Activated CD4-positive, alpha-beta T cell treated with anti-CD3 and anti-CD28 coated beads for 4 hours (primary cell): ENCODE results near the gene BHLHE23.
"Not testable (repeated sequence)": the region's sequence is repeated elsewhere in the genome, so short reads cannot be mapped to it uniquely, and the experiment has no call there.

Source experiments
- DNase-seq, 2 donors: peaks; one replicate each; pipeline ENCODE4 v3.0.0-alpha.2; 2020

BHLHE23 gene

DNA sequence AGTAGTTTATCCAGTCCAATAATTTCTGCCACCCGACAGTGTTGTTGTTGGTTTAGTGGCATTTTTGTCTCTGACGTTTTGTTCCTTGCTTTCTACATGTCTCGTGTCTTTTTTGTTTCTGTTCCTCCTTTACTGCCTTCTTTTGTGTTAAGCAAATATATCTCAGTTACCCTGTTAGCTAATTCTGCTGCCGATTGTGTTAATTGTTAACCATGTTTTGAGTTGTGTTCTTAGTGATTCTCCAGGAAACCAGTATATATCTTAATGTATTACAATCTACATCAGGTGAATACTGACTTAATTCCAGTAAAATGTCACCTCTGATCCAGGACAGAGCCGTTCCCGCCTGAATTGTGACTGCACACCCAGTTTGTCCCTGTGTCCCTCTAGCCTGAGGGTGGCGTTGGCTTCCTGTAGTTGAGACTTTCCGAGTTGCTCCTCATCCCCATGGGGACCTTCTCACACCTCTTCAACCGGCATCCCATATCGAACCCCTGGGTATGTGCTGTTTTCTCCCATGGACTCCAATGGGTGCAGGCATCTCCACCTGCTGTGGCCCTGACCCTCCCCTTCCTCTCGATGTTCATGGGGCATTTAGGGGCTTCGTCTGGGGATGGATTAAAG lies 35.8 kb upstream of the BHLHE23 start:
- DNase-seq, result no peak

DNA sequence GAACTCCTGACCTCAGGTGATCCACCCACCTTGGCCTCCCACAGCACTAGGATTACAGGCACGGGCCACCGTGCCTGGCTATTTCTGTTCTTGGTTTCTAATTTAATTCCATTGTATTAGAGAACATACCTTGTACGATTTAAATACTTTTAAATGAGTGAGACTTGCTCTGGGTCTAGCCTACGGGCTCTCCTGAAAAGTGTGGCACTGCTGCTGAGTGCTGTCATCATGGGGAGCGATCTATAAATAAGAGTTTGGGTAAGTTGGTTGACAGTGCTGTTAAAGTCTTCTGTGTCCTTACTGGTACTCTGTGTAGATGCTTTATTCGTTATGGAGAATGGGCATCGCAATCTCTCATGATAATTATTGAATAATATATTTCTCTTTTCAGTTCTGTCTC lies 35.0 kb upstream of the BHLHE23 start:
- no peak for DNase-seq

DNA sequence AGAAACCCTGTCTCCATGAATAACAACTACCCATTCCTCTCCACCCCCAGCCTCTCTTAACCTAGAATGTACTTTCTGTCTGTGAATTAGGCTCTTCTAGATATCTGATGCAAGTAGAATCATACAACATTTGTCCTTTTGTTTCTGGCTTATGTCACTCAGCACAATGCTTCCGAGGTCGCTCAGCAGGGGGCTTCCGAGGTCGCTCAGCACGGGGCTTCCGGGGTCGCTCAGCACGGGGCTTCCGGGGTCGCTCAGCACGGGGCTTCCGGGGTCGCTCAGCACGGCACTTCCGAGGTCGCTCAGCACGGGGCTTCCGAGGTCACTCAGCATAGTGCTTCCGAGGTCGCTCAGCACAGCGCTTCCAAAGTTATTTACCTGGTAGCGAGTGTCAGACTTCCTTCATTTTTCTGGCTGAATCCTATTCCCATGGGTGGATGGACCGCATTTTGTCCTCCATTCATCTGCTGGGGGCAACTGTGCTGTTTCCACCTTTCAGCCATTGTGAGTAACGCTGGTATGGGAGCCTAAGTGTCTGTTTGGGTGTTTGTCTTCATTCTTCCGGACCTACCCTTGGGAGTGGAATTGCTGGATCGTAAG lies 31.0 kb upstream of the BHLHE23 start:
- no peak for DNase-seq

DNA sequence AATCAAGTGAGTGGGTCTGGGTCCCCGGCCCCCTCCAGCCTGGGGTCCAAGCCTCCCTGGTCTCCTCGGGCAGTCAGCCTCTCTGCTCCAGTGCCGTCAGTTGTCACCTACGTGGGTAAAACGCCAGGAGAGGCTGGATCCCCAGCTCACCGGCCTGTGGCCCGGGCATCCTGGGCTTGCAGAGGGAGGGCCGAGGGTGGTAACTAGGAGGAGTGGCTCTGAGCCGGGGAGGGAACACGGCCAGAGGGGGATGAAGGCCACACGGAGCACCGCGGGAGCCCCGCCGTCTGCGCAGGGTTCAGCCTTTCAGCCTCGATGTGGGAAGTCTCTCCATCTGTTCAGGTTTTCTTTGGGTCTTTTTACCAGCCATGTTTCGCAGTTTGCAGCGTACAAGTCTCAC lies 29.5 kb upstream of the BHLHE23 start:
- DNase-seq, result no peak

DNA sequence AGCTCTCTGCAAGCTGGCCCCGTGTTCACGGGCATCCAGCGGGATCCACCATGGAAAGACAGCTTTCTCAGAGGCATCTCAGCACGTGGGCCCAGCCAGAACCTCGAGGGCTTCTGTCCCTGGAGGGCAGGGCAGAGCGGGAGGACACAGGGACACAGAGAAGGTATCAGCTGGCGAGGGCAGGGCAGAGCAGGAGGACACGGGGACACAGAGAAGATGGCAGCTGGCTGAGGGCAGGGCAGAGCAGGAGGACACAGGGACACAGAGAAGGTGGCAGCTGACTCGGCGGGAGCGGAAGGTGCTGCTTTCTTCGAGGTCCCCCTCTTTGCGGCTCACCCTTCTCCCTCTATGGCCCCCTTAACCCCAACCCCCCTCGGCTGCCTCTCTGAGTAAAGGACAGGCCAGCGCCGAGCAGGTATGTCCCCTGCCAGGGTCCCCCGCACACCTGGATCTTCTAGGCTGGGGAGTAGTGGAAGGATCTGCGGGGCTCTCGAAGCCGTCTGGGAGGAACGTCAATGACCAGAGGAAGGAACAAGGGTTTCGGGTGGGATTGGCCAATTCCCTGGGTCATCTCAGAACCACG lies 28.9 kb upstream of the BHLHE23 start:
- no peak for DNase-seq

DNA sequence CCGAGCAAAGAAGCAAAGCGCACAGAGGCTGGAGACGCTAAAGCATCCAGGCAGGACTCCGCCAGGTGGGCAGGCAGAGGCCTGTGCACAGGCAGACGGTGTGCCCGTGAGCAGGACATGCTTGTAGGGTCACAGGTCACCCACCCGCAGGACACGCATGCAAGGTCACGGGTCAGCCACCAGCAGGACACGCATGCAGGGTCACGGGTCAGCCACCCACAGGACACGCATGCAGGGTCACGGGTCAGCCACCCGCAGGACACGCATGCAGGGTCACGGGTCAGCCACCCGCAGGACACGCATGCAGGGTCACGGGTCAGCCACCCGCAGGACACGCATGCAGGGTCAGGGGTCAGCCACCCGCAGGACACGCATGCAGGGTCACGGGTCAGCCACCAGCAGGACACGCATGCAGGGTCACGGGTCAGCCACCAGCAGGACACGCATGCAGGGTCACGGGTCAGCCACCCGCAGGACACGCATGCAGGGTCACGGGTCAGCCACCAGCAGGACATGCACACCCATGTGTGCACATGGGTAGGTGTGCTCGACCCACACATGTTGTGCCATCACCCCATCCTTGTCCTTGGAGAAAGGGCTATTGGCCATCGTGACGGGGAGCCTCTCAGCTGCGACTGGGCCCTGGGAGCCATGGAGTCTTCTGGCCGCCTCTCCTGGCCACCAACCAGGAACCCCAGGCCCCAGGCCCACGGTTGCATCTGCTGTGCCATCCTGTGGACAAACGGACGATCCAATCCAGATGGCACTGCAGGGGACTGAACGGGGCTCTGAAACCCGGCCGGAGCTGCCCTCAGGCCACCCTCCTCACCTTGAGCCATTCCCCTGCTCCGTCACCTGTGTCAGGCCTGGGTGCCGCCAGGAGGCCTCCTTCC lies 28.2 kb upstream of the BHLHE23 start:
- not testable (repeated sequence) for DNase-seq

DNA sequence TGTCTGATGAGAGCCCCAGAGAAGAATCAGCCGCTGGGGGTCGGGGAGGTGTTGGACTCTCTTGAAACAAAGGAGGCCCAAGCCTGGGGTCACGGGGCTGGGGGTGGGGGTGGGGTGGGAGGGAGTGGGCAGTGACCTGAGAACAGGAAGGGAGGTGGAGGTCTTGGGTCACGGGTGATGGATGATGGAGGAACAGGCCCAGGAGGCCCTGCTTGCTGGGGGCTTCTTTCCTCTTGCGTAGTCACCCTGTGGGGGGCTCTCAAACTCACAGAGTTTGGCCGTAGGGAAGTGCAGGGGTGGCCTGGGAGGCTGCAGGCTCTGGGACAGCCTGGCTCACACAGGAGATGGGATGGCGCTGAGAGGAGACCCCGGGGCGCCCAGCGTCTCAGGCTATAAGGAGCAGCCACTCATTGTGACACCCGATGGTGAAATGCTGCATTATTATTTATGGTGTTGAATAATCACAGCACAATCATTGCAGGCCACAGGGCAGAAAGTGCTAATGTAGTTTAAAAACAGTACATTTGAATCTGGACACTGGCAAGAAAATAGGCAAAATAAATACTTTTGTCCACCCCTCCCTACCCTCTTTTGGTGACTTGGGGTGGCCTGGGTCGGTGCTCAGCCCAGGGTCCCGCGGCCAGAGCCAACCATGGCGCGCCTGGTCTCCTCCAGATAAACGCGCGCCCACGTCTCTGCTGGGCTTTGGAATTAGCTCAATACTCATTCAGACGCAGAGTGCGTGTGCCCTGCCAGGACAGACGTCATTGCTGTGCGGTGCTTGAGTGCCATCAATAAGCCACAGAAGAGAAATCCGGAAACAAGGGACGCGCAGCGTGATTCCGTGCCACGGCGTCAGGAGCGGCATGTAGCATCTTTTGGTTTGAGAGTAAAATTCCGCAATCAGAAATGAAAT lies 27.3 kb upstream of the BHLHE23 start:
- no peak for DNase-seq

DNA sequence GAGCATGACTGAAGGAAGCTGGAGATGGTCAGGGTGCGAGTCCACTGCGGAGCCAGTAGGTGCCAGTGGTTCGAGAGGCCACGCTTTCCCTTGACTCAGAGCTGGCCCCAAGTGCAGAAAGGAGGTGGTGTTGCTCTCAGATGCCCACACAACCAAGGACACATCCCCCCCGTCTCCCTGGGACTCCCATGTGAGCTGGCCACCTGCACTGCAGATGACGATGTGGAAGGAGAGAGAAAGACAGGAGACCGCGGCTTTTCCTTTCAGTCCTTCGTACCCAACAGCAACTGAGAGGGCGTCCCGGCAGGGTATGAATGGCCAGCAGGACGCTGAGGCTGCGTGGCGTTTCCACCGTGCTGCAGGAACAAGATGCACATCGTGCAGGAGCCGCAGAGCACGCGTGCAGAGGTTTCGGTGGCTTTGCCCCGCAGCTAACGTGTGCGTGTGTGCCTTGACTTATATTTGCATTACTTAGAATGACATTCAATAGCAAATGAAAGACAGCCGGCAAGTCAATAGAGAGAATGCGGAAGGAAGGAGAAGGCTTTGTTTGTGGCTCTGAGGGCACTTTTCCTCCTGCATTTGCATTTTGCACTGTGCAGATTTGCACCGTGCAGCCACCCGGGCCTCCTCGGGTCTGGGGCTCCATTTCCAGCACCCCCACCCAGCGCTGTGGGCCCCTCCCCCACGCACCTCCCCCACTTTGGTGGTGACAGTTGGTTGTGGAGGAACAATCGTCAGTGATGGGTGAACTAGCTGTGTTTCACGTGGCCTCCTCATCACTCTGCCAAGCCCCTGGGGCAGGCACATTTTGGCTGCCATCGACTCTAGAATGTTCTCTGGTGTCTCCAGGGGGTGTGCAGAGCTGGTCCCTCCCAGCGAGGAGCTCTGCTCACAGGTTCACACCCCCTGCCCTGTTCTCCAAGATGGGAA lies 26.4 kb upstream of the BHLHE23 start:
- DNase-seq, result no peak

DNA sequence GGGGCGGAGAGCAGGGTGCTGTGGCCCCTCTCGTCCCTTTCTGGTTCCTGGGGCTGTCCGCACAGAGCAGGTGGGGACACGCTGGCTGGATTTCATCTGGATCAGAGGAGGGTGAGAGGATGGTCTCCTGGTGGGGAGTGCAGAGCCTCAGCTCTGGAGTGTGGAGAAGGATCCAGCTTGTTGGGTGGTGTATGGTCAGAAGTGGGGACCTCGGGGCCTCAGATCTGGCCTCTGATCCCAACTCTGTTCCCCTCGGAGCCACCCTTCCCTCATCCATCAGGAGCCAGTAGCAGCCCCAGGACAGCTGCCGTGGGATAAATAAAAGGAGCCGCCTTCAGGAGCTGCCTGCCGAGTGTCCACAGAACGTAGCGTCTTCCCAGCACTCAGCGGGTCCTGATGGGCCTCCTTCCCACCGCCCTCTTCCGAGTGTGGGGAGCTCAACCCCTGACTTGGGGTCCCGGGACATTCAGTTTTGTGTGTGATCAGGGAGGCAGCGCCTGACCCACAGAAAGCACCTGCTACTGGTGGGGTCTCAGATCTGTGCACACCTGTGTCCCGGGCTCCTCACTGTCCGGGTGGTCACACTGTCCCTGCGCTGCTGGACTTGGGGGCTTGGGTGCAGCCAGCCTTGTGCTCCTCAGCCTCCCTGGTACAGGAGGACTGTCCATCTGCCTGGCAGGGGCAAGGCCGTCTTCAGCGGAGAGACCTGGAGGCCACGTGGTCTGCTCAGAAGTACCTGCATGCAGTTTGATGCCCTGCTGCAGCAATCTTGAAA lies 25.4 kb upstream of the BHLHE23 start:
- DNase-seq, result no peak

DNA sequence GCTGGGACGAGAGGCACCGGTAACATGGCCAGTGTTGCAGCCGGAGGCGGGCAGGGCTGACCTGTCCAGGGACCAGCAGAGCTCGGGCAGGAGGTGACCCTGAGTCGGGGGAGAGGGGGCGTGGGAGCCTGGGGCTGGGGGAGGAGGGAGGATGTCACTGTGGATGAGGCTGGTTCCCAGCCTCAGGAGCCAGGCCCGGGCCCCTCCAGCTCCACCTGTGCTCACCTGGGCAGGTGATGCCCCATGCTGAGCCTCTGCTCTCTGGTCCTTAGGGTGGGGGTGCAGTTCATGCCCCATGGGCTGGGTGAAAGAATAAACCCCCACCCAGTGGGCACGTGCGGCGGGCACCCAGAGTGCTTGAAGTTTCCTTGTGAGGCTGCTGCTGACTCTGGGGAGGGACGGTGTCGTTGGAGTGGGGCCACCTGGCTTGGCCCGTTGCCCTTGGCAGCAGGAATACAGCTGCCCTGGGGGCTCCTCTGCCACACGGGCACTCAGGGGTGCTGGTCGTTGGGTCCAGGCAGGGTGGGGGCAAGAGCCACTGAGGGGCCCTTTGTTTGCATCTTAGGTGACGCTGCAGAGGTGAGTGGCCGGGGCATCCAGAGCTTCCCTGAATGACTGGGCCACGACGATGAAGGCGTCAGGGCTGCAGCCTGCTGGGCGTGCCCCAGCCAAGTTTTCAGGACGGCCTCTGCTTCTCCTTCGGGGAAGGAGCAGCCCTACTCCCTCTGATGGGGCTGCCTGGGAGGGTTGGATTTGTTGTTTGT lies 24.7 kb upstream of the BHLHE23 start:
- DNase-seq, result no peak

DNA sequence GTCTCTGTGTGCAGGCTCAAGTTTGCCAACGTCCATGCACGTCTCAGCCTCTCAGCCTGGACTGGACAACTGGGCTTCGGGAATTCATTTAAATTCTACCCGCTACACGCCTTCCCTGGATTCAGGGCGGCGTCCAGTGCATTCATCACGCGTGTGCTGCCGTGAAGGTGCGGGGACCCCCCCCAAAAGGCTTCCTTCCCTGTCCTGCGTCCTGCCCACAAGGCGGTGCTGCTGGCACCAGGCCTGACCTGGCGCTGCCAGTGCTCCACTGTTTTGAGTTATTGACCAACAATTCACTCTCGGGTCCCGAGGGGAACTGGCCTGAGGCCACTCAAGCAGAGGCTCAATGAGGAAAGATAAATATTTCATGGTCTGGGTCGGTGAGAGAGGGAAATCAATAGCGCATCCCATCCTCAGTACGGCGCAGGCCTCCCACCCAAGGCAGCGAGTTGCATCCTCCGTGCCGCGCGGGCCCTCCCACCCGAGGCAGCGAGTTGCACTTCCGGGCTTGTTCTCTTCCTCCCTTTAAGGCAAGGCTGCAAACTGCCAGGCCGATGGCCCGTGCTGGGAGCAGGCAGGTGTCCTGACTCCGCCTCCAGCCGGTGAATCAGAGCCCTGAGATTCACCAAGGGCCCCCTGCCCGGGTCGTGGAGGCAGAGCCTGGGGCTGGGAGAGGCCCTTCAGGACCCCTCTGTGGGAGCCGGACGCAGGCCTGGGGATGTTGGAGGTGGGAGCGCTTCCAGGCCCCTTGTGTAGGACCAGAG lies 22.8 kb upstream of the BHLHE23 start:
- no peak for DNase-seq

DNA sequence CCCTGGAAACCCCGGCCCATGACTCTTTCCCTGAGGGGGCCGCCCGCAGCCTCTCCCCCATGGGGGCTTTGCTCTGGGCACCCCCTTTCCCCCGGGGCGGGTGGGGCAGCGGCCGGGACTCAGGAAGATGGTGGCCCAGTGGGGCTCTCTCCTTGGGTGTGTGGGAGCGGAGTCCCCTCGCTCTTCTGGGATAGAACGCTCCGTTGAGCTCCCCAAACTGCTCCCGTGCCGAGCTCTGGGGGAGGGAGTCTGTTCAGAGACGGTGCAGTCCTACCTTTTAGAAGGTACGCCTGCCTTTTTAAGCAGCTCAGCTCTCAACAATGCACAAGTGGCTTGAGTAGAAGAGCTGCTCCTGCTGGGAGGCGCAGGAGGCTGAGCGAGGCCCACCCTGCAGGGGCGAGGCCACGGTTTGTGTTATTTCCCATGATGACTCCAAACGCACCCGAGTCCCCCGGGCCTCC lies 21.7 kb upstream of the BHLHE23 start:
- DNase-seq, result no peak

DNA sequence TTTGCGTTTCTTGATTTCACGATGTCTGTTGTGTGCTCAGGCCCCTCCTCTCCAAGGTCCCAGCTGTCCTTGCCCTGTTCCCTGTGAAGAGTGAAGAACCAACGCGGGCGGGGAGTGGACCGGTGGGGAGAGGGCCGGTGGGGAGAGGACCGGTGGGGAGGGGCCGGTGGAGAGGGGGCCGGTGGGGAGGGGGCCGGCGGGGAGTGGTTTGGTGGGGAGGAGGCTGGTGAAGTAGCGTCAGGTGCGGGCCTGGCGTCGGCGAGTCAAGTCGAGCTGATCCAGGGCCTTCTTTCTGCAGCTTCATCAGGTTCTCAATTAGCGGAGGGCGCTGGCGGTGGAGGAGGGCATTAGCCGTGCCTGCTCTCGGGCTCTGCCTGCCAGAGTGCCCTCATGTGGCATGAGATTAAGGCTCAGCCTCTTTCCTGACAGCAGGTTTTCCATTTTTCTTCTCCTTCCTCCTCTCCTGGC lies 21.2 kb upstream of the BHLHE23 start:
- no peak for DNase-seq

DNA sequence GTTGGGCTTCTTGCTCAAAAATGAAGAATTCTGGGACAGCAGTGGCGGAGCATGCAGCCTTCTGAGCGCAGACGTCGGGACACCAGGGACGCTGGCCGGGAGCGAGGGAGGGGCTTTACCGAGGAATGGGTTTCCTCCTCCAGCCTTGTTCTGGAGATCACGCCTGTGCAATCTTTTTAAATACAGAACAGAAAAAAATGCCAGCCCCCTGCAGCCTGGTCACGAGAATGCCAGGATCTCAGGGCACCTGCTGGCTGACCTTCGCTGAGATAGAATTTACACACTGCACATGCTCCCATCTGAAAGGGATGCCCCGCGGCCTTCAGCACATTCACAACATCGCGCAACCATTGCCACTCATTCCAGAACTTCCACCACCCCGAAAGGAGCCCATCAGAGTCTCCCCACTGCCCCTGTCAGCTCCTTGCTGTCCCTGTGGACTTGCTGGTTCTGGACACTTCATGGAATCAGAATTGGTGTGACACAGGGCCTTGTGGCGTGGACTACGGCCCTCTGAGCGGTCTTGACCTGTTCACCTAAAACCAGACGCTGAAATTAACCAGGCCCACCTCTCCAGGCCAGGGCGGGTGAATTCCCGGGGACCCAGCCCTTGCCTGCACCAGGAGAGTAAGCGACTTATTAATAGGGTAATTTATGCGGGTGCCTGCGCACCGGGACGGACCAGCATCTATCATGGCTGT lies 20.6 kb upstream of the BHLHE23 start:
- DNase-seq, result no peak

DNA sequence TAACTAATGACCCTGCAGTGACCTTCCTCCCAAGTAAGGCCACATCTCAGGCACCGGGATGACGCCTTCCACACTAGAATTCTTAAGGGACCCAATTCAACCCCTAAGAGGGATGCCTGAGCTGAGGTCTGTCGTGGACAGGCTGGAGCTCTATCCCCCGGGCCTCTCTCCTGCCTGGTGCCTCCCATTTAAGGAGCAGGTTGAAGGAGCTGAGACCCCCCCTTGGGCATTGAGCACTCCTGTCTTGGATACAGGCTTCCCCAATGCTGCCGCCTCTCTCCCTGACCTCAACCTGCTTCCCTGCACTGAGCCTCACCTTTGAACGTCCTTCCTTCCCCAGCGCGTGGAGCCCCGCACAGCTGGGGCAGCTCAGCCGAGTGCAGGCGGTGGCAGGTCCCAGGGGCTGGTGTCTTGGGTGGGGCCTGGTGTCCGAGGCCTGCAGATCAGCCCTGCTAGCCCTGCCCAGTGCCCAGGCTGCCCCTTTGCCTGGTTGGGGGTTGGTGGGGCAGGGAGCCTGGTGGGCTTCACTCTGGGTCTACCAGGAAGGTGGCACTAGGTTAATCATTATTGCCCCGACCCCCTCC lies 19.9 kb upstream of the BHLHE23 start:
- DNase-seq, result no peak

DNA sequence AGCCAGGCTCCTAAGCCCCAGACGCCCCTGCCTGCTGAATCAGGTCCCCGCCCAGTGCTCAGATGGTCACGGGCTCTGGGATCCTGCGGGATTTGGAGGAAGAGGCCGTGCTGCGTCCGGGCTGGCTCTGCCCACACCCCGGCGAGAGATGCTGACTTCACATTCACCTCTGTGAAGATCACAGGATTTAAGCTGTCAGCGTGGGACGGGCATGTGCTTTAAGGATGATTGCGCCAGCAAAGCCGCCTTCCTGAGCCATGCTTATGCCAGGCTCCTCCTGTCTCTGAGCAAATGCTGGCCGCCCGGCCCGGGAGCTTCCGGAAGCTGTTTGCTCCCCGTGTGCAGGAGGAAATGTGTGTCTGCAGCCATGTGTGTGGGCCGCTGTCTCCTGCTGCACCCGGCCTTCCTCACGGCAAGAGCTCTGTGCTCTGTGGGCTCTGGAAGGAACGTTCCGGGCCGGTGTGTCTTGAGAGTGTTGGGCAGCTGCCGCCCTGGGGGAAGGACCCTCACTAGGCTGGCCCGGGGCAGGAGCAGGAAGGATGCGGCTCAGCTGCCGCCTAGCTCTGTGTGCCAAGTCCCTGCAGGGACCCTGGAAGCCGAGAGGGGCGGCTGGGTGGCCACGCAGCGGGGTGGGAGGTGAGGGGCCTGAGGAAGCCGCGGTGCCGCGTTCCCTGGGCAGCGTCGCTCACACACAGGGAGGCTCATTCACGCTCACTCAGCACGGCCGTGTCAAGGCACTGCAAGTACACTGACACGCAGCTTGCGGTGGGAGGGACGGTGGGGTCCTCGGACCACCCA lies 19.0 kb upstream of the BHLHE23 start:
- no peak for DNase-seq
